OCI-LY7 (cell line): ENCODE measurements around the gene GDA.

Experiments used
- EZH2phosphoT487 ChIP-seq: fragments of 200-600 bp; sonication (generic); IDR thresholded peaks from 2 replicates; pipeline ENCODE4 v1.6.1; 2018; ENCODE audit warnings: low read depth, borderline replicate concordance, mild to moderate bottlenecking, mixed run types, antibody characterized with exemption, low read length, moderate library complexity, mixed read lengths
- TF ChIP-seq, protein P1 (sequence below): fragments of 200-600 bp; sonication (generic); conservative IDR thresholded peaks from 2 replicates; pipeline ENCODE4 v1.5.1; 2014; ENCODE audit warnings: mild to moderate bottlenecking, antibody characterized with exemption, low read length, moderate library complexity, mixed read lengths

DNA sequence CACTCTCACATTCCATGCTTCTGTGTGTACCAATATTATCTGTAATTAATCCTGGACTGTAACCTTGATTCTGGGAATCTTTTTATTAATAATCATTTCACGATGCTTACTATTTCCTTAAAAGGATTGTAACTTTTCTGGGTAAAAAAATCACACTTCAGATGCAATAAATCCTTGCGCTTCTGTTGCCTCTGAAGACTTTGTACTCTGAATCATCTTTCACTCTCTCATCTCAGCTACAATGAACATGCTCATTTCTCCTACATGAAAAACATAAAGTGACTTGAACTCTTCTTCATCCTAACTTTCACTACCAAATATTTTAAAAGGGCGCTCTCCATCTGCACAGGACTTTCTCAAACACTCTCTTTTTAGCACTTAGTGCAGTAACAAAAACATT, 50.0 kb downstream of the GDA start:
- TF ChIP-seq, protein P1, sequence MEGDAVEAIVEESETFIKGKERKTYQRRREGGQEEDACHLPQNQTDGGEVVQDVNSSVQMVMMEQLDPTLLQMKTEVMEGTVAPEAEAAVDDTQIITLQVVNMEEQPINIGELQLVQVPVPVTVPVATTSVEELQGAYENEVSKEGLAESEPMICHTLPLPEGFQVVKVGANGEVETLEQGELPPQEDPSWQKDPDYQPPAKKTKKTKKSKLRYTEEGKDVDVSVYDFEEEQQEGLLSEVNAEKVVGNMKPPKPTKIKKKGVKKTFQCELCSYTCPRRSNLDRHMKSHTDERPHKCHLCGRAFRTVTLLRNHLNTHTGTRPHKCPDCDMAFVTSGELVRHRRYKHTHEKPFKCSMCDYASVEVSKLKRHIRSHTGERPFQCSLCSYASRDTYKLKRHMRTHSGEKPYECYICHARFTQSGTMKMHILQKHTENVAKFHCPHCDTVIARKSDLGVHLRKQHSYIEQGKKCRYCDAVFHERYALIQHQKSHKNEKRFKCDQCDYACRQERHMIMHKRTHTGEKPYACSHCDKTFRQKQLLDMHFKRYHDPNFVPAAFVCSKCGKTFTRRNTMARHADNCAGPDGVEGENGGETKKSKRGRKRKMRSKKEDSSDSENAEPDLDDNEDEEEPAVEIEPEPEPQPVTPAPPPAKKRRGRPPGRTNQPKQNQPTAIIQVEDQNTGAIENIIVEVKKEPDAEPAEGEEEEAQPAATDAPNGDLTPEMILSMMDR, result no peak
- no peak for TF ChIP-seq EZH2phosphoT487
